GM10248 (cell line): ENCODE measurements around the gene ANKRD17.

ENCODE experiments used
- CTCF ChIA-PET: fragments of 300-600 bp; sonication (Branson Sonifier 250); formaldehyde crosslinking; extraction: SDS; loops from one replicate; lab custom pipeline; 2021; ENCODE audit warnings: antibody characterized with exemption; lab: Yijun Ruan, JAX
- POLR2A ChIA-PET: fragments of 350-650 bp; sonication (Branson Sonifier 250); formaldehyde crosslinking; extraction: SDS; loops from one replicate; lab custom pipeline; 2020; ENCODE audit warnings: antibody characterized with exemption; lab: Yijun Ruan, JAX
- DNase-seq: peaks from one replicate; pipeline ENCODE4 v3.0.0; 2012; ENCODE audit errors: extremely low spot score
- CTCF ChIP-seq: IDR thresholded peaks from 2 replicates; pipeline ENCODE4 v1.5.1; 2012; ENCODE audit warnings: mild to moderate bottlenecking, low read depth; ENCODE audit errors: extremely low read depth, missing control alignments, control extremely low read depth

ANKRD17 gene

GRCh38 chr4:73224886-73225285 lies 33.7 kb downstream of the ANKRD17 start:
- DNase-seq: peak; percentile 11
- no peak for TF ChIP-seq CTCF
- ChIA-PET CTCF (interaction anchor here (1.2 to 1.3 kb wide), 2 partner anchors 12 to 32 kb away, joined by 3 to 7 read pairs; no protein-coding TSS in a partner anchor), POLR2A (no interaction called here)

- TF ChIP-seq CTCF: no peak
- ChIA-PET CTCF (interaction anchor here (1.0 to 3.2 kb wide), 5 partner anchors 12 to 18 kb away, joined by 3 to 13 read pairs (median 3); no protein-coding TSS in a partner anchor), POLR2A (interaction anchor here (1.2 kb wide), 1 partner anchor 35 kb away, joined by 3 read pairs; the partner anchor contains the start of gene ANKRD17)
- DNase-seq: no peak
Measured at GRCh38 chr4:73223258-73223650, 35.3 kb downstream of the ANKRD17 start.

DNA sequence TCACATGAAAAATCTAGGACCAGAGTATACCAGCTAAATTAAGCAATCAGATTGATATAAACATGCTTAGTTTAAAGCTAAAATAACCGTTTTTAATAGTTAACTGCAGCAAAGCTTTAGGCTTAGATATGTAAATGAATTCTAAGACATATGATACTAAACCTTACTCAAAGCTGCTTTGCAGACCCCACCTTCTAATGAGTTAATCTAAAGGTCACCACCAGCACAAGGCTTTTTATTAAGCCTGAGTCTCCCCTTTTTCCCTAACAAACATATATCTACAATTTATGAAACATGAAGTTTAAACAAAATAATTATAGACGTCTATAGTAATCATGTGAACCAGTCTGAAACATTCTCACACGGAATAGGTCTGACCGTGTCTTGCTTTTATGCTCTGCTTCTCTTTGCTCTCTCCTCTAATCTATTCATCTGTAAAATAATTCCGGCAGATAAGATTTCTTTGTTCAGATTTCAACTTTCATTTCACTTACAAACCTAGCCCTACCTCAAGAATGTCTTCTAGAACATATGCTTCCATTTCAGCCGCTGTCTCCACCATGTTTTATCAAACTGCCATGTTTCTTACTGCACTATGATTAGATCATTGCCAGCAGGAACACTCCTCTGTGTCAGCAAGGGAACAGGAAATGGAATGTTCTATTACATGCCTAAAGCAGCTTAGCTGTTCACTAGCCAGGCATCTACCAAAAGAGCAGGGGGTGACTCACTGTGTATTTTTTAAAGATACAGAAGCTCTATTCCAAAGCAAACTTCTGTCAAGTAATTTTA lies 35.9 kb downstream of the ANKRD17 start:
- POLR2A ChIA-PET: interaction anchor here (1.2 kb wide), 1 partner anchor 36 kb away, joined by 3 read pairs; the partner anchor contains the start of gene ANKRD17

DNA sequence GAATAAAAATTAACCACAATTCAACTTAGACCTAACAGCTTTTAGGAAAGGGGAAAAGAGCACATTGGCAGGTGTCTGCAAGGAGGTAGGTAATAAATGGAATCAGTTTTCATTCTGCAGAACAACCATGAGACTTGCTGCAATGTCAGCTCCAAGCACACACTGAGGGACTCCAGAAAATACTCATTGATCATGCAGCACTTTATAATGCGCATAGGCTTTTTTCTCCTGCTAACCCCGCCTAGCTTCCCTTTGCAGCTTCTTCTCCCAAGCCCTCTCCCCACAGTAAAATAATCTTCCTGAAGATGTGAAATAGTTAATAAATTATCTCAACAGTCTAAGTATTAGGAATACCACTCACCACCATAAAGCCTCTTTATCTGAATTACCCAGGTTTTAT lies 36.9 kb downstream of the ANKRD17 start:
- ChIA-PET CTCF (interaction anchor here (0.9 to 3.2 kb wide), 4 partner anchors 10 to 36 kb away, joined by 3 to 13 read pairs (median 5); no protein-coding TSS in a partner anchor), POLR2A (no interaction called here)
- no peak for TF ChIP-seq CTCF
- no peak for DNase-seq

More for the DNA sequence above, 35.9 kb downstream of the ANKRD17 start:
- CTCF ChIA-PET: interaction anchor here (1.0 to 3.2 kb wide), 6 partner anchors 9 to 35 kb away, joined by 3 to 13 read pairs (median 5); no protein-coding TSS in a partner anchor
- no peak for TF ChIP-seq CTCF
- peak; percentile 58 for DNase-seq

DNA sequence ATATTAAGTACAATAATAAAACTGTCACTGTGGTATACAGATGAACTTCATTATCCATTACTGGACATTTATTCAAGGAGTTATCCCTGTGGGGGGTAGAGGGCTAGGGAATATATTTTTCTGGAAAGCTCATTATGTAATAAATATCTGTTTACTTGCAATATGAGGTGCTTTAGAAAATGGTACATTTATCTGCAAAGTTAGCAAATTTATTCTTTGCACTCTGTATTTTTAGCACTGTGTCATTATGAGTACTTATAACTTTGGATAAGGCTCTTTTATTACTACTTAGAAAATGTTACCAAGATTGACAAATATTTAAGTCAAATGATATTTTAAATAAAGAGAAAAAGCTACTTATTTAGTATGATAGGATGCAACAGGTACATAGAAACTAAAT lies 37.8 kb downstream of the ANKRD17 start:
- ChIA-PET CTCF (interaction anchor here (0.9 to 3.2 kb wide), 4 partner anchors 9 to 21 kb away, joined by 3 to 13 read pairs (median 4); no protein-coding TSS in a partner anchor), POLR2A (no interaction called here)
- TF ChIP-seq CTCF: no peak
- no peak for DNase-seq

GRCh38 chr4:73213916-73214653 lies 44.5 kb downstream of the ANKRD17 start:
- TF ChIP-seq CTCF: no peak
- ChIA-PET POLR2A (no interaction called here), CTCF (interaction anchor here (1.1 kb wide), 1 partner anchor 94 kb away, joined by 3 read pairs; no protein-coding TSS in a partner anchor)
- no peak for DNase-seq
